ENCODE data around the gene MIS18BP1. TPM values are rescaled to one million over a fixed set of nuclear protein-coding genes. Genes with fewer than 3 reads are reported as not detected.
A peak's percentile ranks its signal among the peaks of the same experiment; 100 is the strongest.

Gene MIS18BP1
- total RNA-seq, 1 donor from 2014 or later, result 9.8 TPM

- Histone ChIP-seq H3K4me3 (ENCODE audit: insufficient read depth, low read depth, low read length) (peak overlapping the region; percentile 86), H3K36me3 (ENCODE audit: insufficient read depth, low read length) (no peaks in the 10 kb centered on the region), H3K27ac (ENCODE audit: low read depth, low read length) (peak overlapping the region; percentile 84), H3K79me2 (ENCODE audit: insufficient read depth, low read length) (peaks cover 41% of the 10 kb centered on the region), H4K20me1 (ENCODE audit: insufficient read depth, low read length) (no peaks in the 10 kb centered on the region), H3K4me2 (ENCODE audit: low read length) (peak overlapping the region; percentile 90), H3K9me3 (ENCODE audit: insufficient read depth, low read depth, low read length) (no peaks in the 10 kb centered on the region), H3K27me3 (ENCODE audit: insufficient read depth, low read length) (no peaks in the 10 kb centered on the region), H3K9ac (ENCODE audit: low read length) (peak overlapping the region; percentile 88), H2AFZ (ENCODE audit: low read depth, low read length) (peak overlapping the region; percentile 94), H3K4me1 (ENCODE audit: insufficient read depth, low read length) (peaks cover 9% of the 10 kb centered on the region)
- FAIRE-seq (no peak), DNase-seq (ENCODE audit: low read depth) (peak; percentile 39)
- H3K36me3 Mint-ChIP-seq (ENCODE audit: low read depth, unreplicated experiment), result peaks cover 2% of the 10 kb centered on the region
- peaks cover 9% of the 10 kb centered on the region for H3K9me3 Mint-ChIP-seq (ENCODE audit: unreplicated experiment)
- peak overlapping the region; percentile 79 for H3K27ac Mint-ChIP-seq (ENCODE audit: unreplicated experiment)
- TF ChIP-seq CTCF (IDR thresholded peaks at IDR 0.05; ENCODE audit: insufficient read depth, low read depth, low read length) (no peak), EZH2 (IDR thresholded peaks at IDR 0.05; ENCODE audit: insufficient read depth, low read length) (no peak)
- H3K4me1 Mint-ChIP-seq (ENCODE audit: low read depth, unreplicated experiment), result peaks cover 15% of the 10 kb centered on the region
- H3K4me3 Mint-ChIP-seq (ENCODE audit: unreplicated experiment), result peak overlapping the region; percentile 94
- no peaks in the 10 kb centered on the region for H3K27me3 Mint-ChIP-seq (ENCODE audit: low read depth, unreplicated experiment)
These were observed 830 bp upstream of the MIS18BP1 start for GRCh38 chr14:45253754-45254310.

DNA sequence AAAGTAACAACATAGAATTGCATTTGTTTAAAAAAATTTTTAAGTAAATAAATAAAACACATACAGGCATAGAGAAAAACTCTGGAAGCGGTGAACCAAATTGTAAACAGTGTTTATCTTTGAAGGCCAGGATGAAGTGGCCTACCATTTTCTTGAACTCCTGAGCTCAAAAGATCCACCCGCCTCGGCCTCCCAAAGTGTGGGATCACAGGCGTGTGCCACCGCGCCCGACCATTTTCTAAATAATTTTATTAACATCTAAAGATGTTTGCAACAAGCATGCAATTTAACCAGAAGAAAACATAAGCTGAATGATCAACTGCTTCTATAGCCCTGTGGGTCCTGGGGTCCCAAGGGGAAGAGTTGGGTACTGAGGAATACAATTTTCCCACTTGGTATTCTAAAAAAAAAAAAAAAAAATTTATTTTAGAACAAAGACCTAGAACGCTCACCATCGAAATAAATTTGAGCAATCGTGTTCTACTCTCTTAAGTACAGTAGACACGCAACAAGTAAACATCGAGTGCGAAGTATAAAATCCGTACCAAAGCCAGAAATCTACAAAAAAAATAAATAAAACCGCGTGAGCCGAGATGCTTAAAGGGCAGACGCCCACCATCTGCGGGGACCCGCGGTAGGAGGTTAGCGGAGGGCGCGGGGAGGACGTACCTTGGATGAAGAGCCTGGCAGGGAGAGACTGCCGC is 484 bp downstream of the MIS18BP1 start:
- TF ChIP-seq EZH2 (IDR thresholded peaks at IDR 0.05; ENCODE audit: insufficient read depth, low read length) (no peak), CTCF (IDR thresholded peaks at IDR 0.05; ENCODE audit: insufficient read depth, low read depth, low read length) (no peak)
- Histone ChIP-seq H2AFZ (ENCODE audit: low read depth, low read length) (peak overlapping the region; percentile 94), H3K4me2 (ENCODE audit: low read length) (peak overlapping the region; percentile 90), H3K27ac (ENCODE audit: low read depth, low read length) (peak overlapping the region; percentile 84), H3K4me3 (ENCODE audit: insufficient read depth, low read depth, low read length) (peak overlapping the region; percentile 86), H3K36me3 (ENCODE audit: insufficient read depth, low read length) (no peaks in the 10 kb centered on the region), H4K20me1 (ENCODE audit: insufficient read depth, low read length) (no peaks in the 10 kb centered on the region), H3K9ac (ENCODE audit: low read length) (peak overlapping the region; percentile 88), H3K9me3 (ENCODE audit: insufficient read depth, low read depth, low read length) (no peaks in the 10 kb centered on the region), H3K4me1 (ENCODE audit: insufficient read depth, low read length) (peaks cover 9% of the 10 kb centered on the region), H3K79me2 (ENCODE audit: insufficient read depth, low read length) (peaks cover 55% of the 10 kb centered on the region), H3K27me3 (ENCODE audit: insufficient read depth, low read length) (no peaks in the 10 kb centered on the region)
- Mint-ChIP-seq H3K27me3 (ENCODE audit: low read depth, unreplicated experiment) (no peaks in the 10 kb centered on the region), H3K9me3 (ENCODE audit: unreplicated experiment) (no peaks in the 10 kb centered on the region), H3K4me1 (ENCODE audit: low read depth, unreplicated experiment) (peaks cover 15% of the 10 kb centered on the region), H3K4me3 (ENCODE audit: unreplicated experiment) (peak overlapping the region; percentile 94), H3K27ac (ENCODE audit: unreplicated experiment) (peak overlapping the region; percentile 88), H3K36me3 (ENCODE audit: low read depth, unreplicated experiment) (no peaks in the 10 kb centered on the region)
- peak; percentile 6 for DNase-seq (ENCODE audit: low read depth)
- FAIRE-seq, result no peak

GRCh38 chr14:45251912-45252311 is 1.1 kb downstream of the MIS18BP1 start:
- H3K27me3 Mint-ChIP-seq (ENCODE audit: low read depth, unreplicated experiment), result no peaks in the 10 kb centered on the region
- H3K27ac ChIP-seq (ENCODE audit: low read depth, low read length), result peak overlapping the region; percentile 84
- no peak for FAIRE-seq

More at GRCh38 chr14:45251912-45252311, 1.1 kb downstream of the MIS18BP1 start:
- Histone ChIP-seq H3K9me3 (ENCODE audit: insufficient read depth, low read depth, low read length) (no peaks in the 10 kb centered on the region), H3K4me3 (ENCODE audit: insufficient read depth, low read depth, low read length) (peak overlapping the region; percentile 86), H3K4me2 (ENCODE audit: low read length) (peak overlapping the region; percentile 90), H2AFZ (ENCODE audit: low read depth, low read length) (no peak overlapping the region), H3K27me3 (ENCODE audit: insufficient read depth, low read length) (no peaks in the 10 kb centered on the region), H3K4me1 (ENCODE audit: insufficient read depth, low read length) (peaks cover 9% of the 10 kb centered on the region), H3K36me3 (ENCODE audit: insufficient read depth, low read length) (no peaks in the 10 kb centered on the region), H4K20me1 (ENCODE audit: insufficient read depth, low read length) (no peaks in the 10 kb centered on the region), H3K79me2 (ENCODE audit: insufficient read depth, low read length) (peaks cover 61% of the 10 kb centered on the region), H3K9ac (ENCODE audit: low read length) (peak overlapping the region; percentile 88)
- no peaks in the 10 kb centered on the region for H3K9me3 Mint-ChIP-seq (ENCODE audit: unreplicated experiment)
- TF ChIP-seq CTCF (IDR thresholded peaks at IDR 0.05; ENCODE audit: insufficient read depth, low read depth, low read length) (no peak), EZH2 (IDR thresholded peaks at IDR 0.05; ENCODE audit: insufficient read depth, low read length) (no peak)
- H3K36me3 Mint-ChIP-seq (ENCODE audit: low read depth, unreplicated experiment), result no peaks in the 10 kb centered on the region
- H3K27ac Mint-ChIP-seq (ENCODE audit: unreplicated experiment), result peak overlapping the region; percentile 63
- no peak for DNase-seq (ENCODE audit: low read depth)
- H3K4me1 Mint-ChIP-seq (ENCODE audit: low read depth, unreplicated experiment), result peaks cover 15% of the 10 kb centered on the region
- peak overlapping the region; percentile 94 for H3K4me3 Mint-ChIP-seq (ENCODE audit: unreplicated experiment)
